GM18858 (cell line): Measurements from ENCODE around the gene ANP32E.
"Not testable (repeated sequence)": the region's sequence is repeated elsewhere in the genome, so short reads cannot be mapped to it uniquely, and the experiment has no call there.

Experiments
- ATAC-seq: cut with Tn5 transposase; IDR thresholded peaks from one replicate; pipeline ENCODE4 v1.9.1; 2021; ENCODE audit not compliant: unreplicated experiment

Gene ANP32E

GRCh38 chr1:150257624-150258585 is 22.0 kb upstream of the ANP32E start, which contains the start of gene CA14:
Gene CA14, plus strand, starts transcription at chr1:150257774. Its CDS starts 355 bp downstream, at chr1:150258129.
- no peak for ATAC-seq

GRCh38 chr1:150256554-150257341 is 20.8 kb upstream of the ANP32E start:
- no peak for ATAC-seq

GRCh38 chr1:150256198-150256553 is 20.3 kb upstream of the ANP32E start:
- no peak for ATAC-seq

GRCh38 chr1:150249936-150250335 is 14.0 kb upstream of the ANP32E start:
- no peak for ATAC-seq

- ATAC-seq: no peak
These were observed 7.1 kb upstream of the ANP32E start for GRCh38 chr1:150243003-150243402.

GRCh38 chr1:150237746-150238145 is 1.8 kb upstream of the ANP32E start:
- no peak for ATAC-seq

GRCh38 chr1:150237176-150237575 is 1.3 kb upstream of the ANP32E start:
- not testable (repeated sequence) for ATAC-seq

DNA sequence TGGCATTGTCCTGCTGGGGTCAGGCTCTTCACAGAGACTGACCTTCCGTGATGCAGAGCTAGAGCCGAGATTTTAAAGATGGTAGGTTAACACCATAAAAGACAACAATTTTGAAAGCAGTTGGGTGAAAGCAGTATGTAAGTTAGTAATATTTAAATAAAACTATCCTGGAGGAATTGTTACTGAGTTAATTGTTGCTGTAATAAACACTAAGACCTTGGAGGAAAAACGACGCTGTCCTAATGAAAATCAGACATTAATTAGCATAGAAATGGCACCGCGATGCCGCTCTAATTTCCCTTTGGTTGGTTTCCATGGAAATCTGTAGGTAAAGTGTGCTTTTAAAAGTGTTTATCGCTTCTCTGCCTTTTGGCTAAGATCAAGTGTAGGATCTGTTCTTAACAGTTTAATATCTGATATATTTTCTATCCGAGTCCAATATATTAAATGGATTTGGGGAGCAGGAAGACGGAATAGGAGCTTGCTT is 745 bp upstream of the ANP32E start:
- ATAC-seq: no peak

GRCh38 chr1:150235294-150235851 is 539 bp downstream of the ANP32E start:
- no peak for ATAC-seq

DNA sequence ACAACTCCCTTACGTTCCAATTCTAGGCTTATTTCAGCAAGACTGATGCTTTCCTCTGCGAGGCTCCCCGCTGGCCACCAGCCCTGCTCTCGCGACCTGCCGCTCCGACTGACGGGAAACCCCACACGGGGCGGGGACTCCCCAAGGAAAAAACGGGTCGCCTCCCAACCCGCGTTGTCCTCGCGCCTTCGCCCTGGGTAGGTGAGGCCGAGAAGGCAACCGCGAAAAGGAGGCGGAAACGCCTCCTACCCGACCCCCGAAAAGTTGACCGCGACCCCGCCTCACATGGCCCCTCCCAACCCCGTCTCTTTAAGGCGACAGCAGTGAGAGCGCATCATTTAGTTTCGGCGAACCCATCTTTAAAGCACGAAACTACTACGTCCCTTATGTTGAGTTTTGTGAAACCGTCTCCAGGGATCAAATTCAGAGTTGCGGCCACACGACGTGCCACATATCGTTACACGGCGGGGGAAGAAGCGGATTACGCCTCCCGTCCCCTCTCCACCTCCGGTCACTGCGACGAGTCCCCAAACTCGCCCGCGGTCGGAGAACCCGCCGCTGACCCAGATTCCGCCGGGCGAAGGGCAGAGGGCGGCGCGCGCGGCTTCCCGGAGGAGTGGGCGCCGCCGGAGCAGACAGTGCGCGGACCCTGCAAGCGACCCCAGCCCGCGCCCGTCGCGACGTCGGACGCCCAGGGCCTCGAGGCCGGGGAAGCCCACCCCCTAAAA is 1.2 kb downstream of the ANP32E start:
- no peak for ATAC-seq

DNA sequence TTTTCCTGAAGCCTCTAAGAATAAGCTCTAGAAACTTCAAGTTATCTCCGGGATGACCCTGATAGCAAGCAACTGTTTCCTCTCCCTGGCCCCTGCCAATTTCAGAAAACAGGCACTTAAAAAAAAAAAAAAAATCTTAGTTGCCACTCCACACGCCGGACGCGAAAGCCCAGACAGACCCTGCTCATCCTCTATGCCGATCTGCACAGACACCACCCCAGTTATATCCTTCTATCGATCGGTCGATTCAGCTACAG is 1.7 kb downstream of the ANP32E start:
- ATAC-seq: no peak

GRCh38 chr1:150233359-150234308 is 2.3 kb downstream of the ANP32E start:
- ATAC-seq: no peak

DNA sequence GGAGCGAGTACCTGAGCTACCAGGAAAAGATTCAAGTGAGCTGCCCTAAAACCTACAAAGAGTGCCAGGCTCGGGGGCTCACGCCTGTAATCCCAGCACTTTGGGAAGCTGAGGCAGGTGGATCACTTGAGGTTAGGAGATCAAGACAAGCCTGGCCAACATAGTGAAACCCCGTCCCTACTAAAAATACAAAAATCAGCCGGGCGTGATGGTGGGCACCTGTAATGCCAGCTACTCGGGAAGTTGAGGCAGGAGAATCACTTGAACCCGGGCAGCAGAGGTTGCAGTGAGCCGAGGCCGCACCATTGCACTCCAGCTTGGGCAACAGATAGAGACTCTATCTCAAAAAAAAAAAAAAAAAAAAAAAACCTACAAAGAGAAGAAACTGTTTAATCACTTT is 3.0 kb downstream of the ANP32E start:
- not testable (repeated sequence) for ATAC-seq

DNA sequence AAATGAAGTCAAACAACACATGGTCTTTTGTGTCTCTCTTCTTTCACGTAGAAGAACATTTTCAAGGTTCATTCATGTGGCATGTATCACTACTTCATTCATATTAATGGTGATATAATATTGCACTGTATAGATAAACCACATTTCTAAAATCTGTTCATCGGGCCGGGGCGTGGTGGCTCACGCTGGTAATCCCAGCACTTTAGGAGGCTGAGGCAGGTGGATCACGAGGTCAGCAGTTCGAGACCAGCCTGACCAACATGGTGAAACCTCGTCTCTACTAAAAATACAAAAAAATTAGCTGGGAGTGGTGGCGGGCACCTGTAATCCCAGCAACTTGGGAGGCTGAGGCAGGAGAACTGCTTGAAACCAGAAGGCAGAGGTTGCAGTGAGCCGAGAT is 7.7 kb downstream of the ANP32E start:
- ATAC-seq: not testable (repeated sequence)

DNA sequence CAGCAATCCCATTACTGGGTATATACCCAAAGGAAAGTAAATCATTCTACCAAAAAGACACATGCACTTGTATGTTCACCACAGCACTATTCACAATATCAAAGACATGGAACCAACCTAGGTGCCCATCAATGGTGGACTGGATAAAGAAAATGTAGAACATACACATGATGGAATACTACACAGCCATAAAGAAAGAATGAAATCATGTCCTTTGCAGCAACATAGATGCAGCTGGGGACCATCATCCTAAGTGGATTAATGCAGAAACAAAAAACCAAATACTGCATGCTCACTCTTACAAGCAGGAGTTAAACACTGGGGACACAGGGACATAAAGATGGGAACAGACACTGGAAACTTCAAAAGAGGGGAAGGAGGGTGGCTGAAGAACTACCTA is 8.7 kb downstream of the ANP32E start:
- no peak for ATAC-seq

DNA sequence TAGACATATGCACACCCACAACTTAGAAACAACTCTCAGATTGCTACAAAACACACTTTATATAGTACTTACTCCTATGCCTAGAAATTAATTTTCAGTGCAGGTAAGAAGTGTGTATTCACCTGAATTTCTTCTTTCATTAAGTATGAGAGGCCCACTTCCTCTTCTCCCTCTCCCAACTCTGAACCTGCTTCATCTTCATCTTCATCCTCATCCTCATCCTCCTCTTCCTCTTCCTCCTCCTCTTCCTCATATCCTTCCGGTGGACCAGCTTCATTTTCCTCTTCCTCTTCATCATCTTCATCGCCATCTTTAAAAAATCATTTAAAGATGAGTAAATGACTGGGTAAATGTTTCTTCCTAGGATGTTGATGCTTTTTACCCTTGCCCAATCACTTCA is 9.4 kb downstream of the ANP32E start:
- no peak for ATAC-seq

- ATAC-seq: no peak
These were observed 10.4 kb downstream of the ANP32E start for GRCh38 chr1:150225546-150225945.

DNA sequence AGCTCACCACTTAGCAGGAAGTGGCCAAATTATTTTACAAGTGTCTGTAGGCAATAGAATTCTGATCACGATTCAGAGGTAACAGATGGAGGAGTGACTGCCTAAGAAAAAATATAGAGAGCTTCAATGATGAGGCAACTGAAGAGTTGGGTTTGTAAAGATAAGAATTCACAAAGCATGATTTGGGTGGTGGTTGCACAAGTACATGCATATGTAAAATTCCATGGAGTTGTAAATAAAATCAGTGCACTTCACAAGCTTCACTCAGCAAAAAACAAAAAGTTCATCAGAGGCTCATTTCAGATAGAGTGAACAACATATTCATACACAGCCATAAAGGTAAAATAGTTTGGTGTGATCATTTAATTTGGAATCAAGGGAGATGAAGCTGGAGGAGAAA is 10.9 kb downstream of the ANP32E start:
- no peak for ATAC-seq

DNA sequence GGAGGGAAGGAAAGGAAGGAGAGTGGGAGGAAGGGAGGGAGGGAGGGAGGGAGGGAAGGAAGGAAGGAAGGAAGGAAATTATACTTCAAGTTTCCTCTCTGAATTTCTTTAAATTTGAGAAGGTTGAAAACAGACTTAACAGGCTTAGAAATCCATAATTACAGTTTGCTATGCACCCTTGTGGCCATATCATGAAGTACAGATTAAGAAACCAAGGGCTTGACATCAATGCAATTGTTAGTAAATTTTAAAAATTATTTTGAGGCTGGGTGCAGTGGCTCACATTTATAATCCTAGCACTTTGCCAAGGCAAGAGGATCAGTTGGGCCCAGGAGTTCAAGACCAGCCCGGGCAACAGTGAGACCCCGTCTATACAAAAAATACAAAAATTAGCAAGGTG is 14.4 kb downstream of the ANP32E start:
- ATAC-seq: no peak

DNA sequence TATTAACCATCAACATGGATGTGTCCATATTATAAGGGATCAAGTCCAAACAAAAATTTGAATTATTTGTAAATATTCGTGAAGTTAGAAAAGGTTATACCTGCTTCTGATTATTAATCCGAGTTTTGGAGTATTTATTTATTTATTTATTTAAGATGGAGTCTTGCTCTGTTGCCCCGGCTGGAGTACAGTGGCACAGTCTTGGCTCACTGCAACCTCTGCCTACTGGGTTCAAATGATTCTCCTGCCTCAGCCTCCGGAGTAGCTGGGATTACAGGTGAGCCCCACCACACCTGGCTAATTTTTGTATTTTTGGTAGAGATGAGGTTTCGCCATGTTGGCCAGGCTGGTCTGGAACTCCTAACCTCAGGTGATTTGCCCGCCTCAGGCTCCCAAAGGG is 20.1 kb downstream of the ANP32E start:
- not testable (repeated sequence) for ATAC-seq
